ENCODE data around the gene ZFP30.

ZFP30 gene

GRCh38 chr19:37564624-37565369 lies 90.5 kb downstream of the ZFP30 start:
- DNase-seq (ENCODE audit: low spot score) = no peak

All from hepatic stellate cell (primary cell).